HepG2 (cell line): ENCODE measurements around the gene C16orf87. TPM values are rescaled to one million over a fixed set of nuclear protein-coding genes. Genes with fewer than 3 reads are reported as not detected.

Experiments used
- ATF7 ChIP-seq, 2 experiments: fragments of 450-650 bp in 1 of 2; sonication (generic) in 1 of 2; formaldehyde crosslinking in 1 of 2; IDR thresholded peaks; 2 replicates each; pipeline versions ENCODE4 v1.4.0 to v1.6.1; 2016 to 2020; ENCODE audit warnings: antibody characterized with exemption in 1 of 2, mild to moderate bottlenecking in 1 of 2, missing genetic modification reagents in 1 of 2
- CEBPG ChIP-seq: IDR thresholded peaks from 2 replicates; pipeline ENCODE4 v1.6.1; 2016
- NCOA2 ChIP-seq: sonication (generic); formaldehyde crosslinking; IDR thresholded peaks from 2 replicates; pipeline ENCODE4 v1.8.0; 2022; ENCODE audit warnings: inconsistent platforms
- POLR2A ChIP-seq, 2 experiments: IDR thresholded peaks; 2 replicates each; pipeline ENCODE4 v1.6.1; 2011; ENCODE audit warnings: low read depth in 2 of 2, low read length in 2 of 2, mild to moderate bottlenecking in 1 of 2, moderate library complexity in 1 of 2; ENCODE audit not compliant: insufficient read depth in 1 of 2
- PRDM10 ChIP-seq: sonication (generic); formaldehyde crosslinking; IDR thresholded peaks from 2 replicates; pipeline ENCODE4 v1.4.0; 2020; ENCODE audit warnings: low read depth, missing genetic modification reagents
- SMC3 ChIP-seq: IDR thresholded peaks from 2 replicates; pipeline ENCODE4 v1.6.1; 2011; ENCODE audit warnings: low read length, improper control_type of control experiment
- SRSF9 ChIP-seq: fragments of 200-400 bp; formaldehyde crosslinking; IDR thresholded peaks from 2 replicates; pipeline ENCODE4 v1.6.1; 2018; ENCODE audit warnings: borderline replicate concordance, mild to moderate bottlenecking, low read depth, low read length; ENCODE audit not compliant: insufficient read depth, poor library complexity, severe bottlenecking
- ZNF281 ChIP-seq: sonication (generic); formaldehyde crosslinking; IDR thresholded peaks from 2 replicates; pipeline ENCODE4 v1.4.0; 2020; ENCODE audit warnings: missing genetic modification reagents, borderline replicate concordance
- ZNF567 ChIP-seq: sonication (generic); formaldehyde crosslinking; IDR thresholded peaks from 2 replicates; pipeline ENCODE4 v1.8.1; 2023; ENCODE audit warnings: mild to moderate bottlenecking, missing genetic modification reagents, borderline replicate concordance
- ZNF619 ChIP-seq: sonication (generic); formaldehyde crosslinking; IDR thresholded peaks from 2 replicates; pipeline ENCODE4 v1.4.0; 2020; ENCODE audit warnings: mild to moderate bottlenecking, missing genetic modification reagents
- ZSCAN12 ChIP-seq: sonication (generic); formaldehyde crosslinking; IDR thresholded peaks from 2 replicates; pipeline ENCODE4 v1.9.0; 2021; ENCODE audit warnings: mild to moderate bottlenecking, missing genetic modification reagents
- ZSCAN29 ChIP-seq: sonication (generic); formaldehyde crosslinking; conservative IDR thresholded peaks from 2 replicates; pipeline ENCODE4 v1.4.0; 2020; ENCODE audit warnings: mild to moderate bottlenecking, missing genetic modification reagents
- polyA plus RNA-seq, 8 experiments: library from polyadenylated mRNA; depleted of rRNA in 3 of 8; stranded (reverse) in 7 of 8; unstranded in 1 of 8; fragments of >200 nt; fragmentation: Illumina TruSeq in 4 of 8; extraction: Trizol in 4 of 8; gene quantifications; 2 replicates each; pipeline versions ENCODE4 v1.2.1 to v1.2.3, GENCODE V29; 2011 to 2016; ENCODE audit warnings: low read depth in 4 of 8, missing spikeins in 1 of 8, mixed read lengths in 1 of 8; ENCODE audit not compliant: insufficient read depth in 1 of 8
- total RNA-seq, 5 experiments: library from RNA; depleted of rRNA; stranded (reverse); fragments of >200 nt; fragmentation: Illumina TruSeq; extraction: Trizol; gene quantifications; 2 replicates each; pipeline ENCODE4 v1.2.3, GENCODE V29; 2016; ENCODE audit warnings: low read depth in 1 of 5
- TF ChIP-seq, protein P1 (sequence below): IDR thresholded peaks from 2 replicates; pipeline ENCODE4 v1.6.1; 2016; ENCODE audit warnings: low read depth, control low read depth
- TF ChIP-seq, protein P2 (sequence below): sonication (generic); formaldehyde crosslinking; IDR thresholded peaks from 2 replicates; pipeline ENCODE4 v1.5.1; 2020; ENCODE audit warnings: mild to moderate bottlenecking, missing genetic modification reagents

C16orf87 gene
- total and polyA plus RNA-seq, 2 of the 13 experiments (the other 11 are each of a cell fraction or from before 2014, with no cell fraction given), result 8.6 to 19.5 TPM

DNA sequence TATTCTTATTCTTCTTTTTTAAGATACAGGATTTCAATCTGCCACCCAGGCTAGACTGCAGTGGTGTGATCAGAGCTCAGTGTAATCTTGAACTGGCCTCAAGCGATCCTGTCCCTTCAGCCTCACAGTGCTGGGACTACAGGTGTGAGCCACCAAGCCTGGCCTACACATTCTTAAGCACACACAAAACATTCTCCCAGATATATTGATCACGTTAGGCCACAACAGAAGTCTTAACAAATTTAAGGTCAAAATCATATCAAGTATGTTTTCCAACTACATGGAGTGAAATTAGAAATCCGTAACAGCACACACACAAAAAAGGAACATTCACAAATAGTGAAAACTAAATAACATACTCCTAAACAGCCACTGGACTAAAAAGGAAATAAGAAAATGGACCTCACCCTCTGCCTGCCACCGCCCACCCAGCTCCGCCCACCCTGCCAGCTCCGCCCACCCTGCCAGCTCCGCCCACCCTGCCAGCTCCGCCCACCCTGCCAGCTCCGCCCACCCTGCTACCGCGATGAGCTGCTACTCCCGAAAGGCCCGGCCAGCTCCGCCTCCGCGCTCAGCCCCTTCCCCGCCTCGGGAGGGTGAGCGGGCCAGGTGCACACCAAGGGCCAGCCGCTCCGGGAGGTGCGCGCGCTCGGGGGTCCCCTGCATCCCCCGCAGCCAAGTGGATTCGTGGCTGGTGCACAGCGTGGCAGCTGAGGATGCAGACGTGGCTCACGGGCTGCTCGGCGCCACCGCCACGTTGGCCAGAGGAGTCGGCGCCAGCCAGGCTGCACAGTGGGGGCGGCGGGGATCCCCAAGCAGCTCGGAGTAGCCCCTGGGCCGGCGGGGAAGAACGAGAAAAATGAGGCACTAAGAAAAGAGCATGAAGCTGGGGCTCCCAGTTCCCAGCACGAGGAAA is 41.2 kb downstream of the C16orf87 start (continued):
- peak; percentile 53; the same call in 1 of the 2 replicates for TF ChIP-seq ZNF281 (CRISPR knock-in tag)
- TF ChIP-seq ZNF567 (CRISPR knock-in tag), result peak; percentile 73; the same call in 1 of the 2 replicates
- no peak for TF ChIP-seq CEBPG (CRISPR knock-in tag)
- TF ChIP-seq PRDM10 (CRISPR knock-in tag), result no peak
- no peak; the same call in 1 of the 2 replicates for TF ChIP-seq NCOA2
- no peak for TF ChIP-seq SRSF9
- TF ChIP-seq ATF7 (IDR thresholded peaks at IDR 0.05), result no peak
- TF ChIP-seq ATF7 (CRISPR knock-in tag; IDR thresholded peaks at IDR 0.05), result 0 out of 2 replicates have a peak, but pooled peaks have one; percentile 33
- no peak for TF ChIP-seq SMC3
- no peak for TF ChIP-seq ZSCAN29 (CRISPR knock-in tag)
- TF ChIP-seq, protein P1, sequence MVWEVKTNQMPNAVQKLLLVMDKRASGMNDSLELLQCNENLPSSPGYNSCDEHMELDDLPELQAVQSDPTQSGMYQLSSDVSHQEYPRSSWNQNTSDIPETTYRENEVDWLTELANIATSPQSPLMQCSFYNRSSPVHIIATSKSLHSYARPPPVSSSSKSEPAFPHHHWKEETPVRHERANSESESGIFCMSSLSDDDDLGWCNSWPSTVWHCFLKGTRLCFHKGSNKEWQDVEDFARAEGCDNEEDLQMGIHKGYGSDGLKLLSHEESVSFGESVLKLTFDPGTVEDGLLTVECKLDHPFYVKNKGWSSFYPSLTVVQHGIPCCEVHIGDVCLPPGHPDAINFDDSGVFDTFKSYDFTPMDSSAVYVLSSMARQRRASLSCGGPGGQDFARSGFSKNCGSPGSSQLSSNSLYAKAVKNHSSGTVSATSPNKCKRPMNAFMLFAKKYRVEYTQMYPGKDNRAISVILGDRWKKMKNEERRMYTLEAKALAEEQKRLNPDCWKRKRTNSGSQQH (CRISPR knock-in tag), result no peak
- TF ChIP-seq POLR2A (IDR thresholded peaks at IDR 0.05; ENCODE audit: insufficient read depth in 1 of 2, low read depth in 2 of 2, low read length in 2 of 2), result peak; percentile 90 to 96
- TF ChIP-seq ZNF619, result peak; percentile 89
- TF ChIP-seq, protein P2, sequence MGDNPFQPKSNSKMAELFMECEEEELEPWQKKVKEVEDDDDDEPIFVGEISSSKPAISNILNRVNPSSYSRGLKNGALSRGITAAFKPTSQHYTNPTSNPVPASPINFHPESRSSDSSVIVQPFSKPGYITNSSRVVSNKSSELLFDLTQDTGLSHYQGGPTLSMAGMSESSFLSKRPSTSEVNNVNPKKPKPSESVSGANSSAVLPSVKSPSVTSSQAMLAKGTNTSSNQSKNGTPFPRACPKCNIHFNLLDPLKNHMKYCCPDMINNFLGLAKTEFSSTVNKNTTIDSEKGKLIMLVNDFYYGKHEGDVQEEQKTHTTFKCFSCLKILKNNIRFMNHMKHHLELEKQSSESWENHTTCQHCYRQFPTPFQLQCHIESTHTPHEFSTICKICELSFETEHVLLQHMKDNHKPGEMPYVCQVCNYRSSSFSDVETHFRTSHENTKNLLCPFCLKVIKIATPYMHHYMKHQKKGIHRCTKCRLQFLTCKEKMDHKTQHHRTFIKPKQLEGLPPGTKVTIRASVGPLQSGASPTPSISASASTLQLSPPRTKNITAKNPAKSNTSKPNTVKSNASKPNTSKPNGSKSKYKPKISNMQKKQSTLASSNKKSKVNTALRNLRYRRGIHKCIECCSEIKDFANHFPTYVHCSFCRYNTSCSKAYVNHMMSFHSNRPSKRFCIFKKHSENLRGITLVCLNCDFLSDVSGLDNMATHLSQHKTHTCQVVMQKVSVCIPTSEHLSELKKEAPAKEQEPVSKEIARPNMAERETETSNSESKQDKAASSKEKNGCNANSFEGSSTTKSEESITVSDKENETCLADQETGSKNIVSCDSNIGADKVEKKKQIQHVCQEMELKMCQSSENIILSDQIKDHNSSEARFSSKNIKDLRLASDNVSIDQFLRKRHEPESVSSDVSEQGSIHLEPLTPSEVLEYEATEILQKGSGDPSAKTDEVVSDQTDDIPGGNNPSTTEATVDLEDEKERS, result peak; percentile 49; the same call in 1 of the 2 replicates
- TF ChIP-seq ZSCAN12 (CRISPR knock-in tag), result no peak; the same call in 1 of the 2 replicates
